Mucosa of descending colon (tissue), 3 donors: Measurements from ENCODE around the gene MSI2. TPM values are rescaled to one million over a fixed set of nuclear protein-coding genes. Genes with fewer than 3 reads are reported as not detected.
A peak's percentile ranks its signal among the peaks of the same experiment; 100 is the strongest.

Source experiments
- ATAC-seq: fragments of 200-7000 bp; cut with Tn5 transposase; one replicate; pipeline ENCODE4 v1.9.1; 2020; ENCODE audit warnings: mild to moderate bottlenecking, moderate library complexity
- DNase-seq, 3 donors: peaks; one replicate each; pipeline ENCODE4 v3.0.0-alpha.2; 2020
- H3K36me3 ChIP-seq: fragments of 200-600 bp; one replicate; pipeline ENCODE4 v1.8.0; 2021; ENCODE audit warnings: low read depth, mild to moderate bottlenecking
- H3K4me1 ChIP-seq: fragments of 200-600 bp; one replicate; pipeline ENCODE4 v1.8.0; 2021; ENCODE audit warnings: low read depth, mild to moderate bottlenecking
- H3K4me3 ChIP-seq: fragments of 200-600 bp; one replicate; pipeline ENCODE4 v1.8.0; 2021; ENCODE audit warnings: mild to moderate bottlenecking
- H3K9me3 ChIP-seq: fragments of 200-600 bp; one replicate; pipeline ENCODE4 v1.8.0; 2021; ENCODE audit warnings: mild to moderate bottlenecking
- CTCF ChIP-seq: fragments of 200-600 bp; IDR thresholded peaks from one replicate; pipeline ENCODE4 v1.8.0; 2022; ENCODE audit warnings: antibody characterized with exemption, mild to moderate bottlenecking
- intact Hi-C, 2 donors: fragments of 100-400 bp; cut with DNase I in 1 of 2; cut with micrococcal nuclease in 1 of 2; formaldehyde crosslinking; loops; one replicate each; pipeline versions ENCODE4 v1.11.0 to v1.11.1; 2022; cut with DNase I, micrococcal nuclease
- total RNA-seq, 3 donors: library from RNA; stranded (reverse); fragmentation: NEBNext Ultra II Directional in 2 of 3; extraction: Animal tissue kit (Norgen Biotek cat#: 25700) in 2 of 3; gene quantifications; one replicate each; pipeline versions ENCODE4 v1.2.1 to v1.2.4, GENCODE V29; 2021 to 2023
- donor health status: DM: no; HTN: no; CAD: no; lungs with moderate emphysema.
- donor health status: DM: no; HTN: no; CAD: no.
- donor health status: DM: no; HTN: yes; CAD: no.

MSI2 gene
- total RNA-seq, 3 donors from 2014 or later, result 60.0 to 72.6 (median 65.7) TPM

GRCh38 chr17:57705921-57706695 is 449.8 kb downstream of the MSI2 start:
- DNase-seq, result no peak
- ATAC-seq, result no peak

GRCh38 chr17:57706761-57707160 is 450.4 kb downstream of the MSI2 start:
- Histone ChIP-seq H3K9me3 (no peaks in the 10 kb centered on the region), H3K4me3 (no peak overlapping the region), H3K4me1 (no peaks in the 10 kb centered on the region), H3K36me3 (no peaks in the 10 kb centered on the region)
- ATAC-seq, result peak; percentile 37
- TF ChIP-seq CTCF, result no peak
- intact Hi-C loops, result no loop called here
- DNase-seq, result no peak

More at GRCh38 chr17:57705921-57706695, 449.8 kb downstream of the MSI2 start:
- H3K36me3 ChIP-seq, result no peaks in the 10 kb centered on the region
- no peaks in the 10 kb centered on the region for H3K9me3 ChIP-seq
- H3K4me1 ChIP-seq, result no peaks in the 10 kb centered on the region
- intact Hi-C loops, result no loop called here
- H3K4me3 ChIP-seq, result no peak overlapping the region
- no peak for TF ChIP-seq CTCF

- ATAC-seq, result no peak
- no peaks in the 10 kb centered on the region for H3K9me3 ChIP-seq
- no peak for DNase-seq
- H3K36me3 ChIP-seq, result no peaks in the 10 kb centered on the region
- intact Hi-C loops, result no loop called here
- no peaks in the 10 kb centered on the region for H3K4me1 ChIP-seq
- no peak for TF ChIP-seq CTCF
- no peak overlapping the region for H3K4me3 ChIP-seq
Measured at GRCh38 chr17:57707892-57708291, 451.6 kb downstream of the MSI2 start.

GRCh38 chr17:57708410-57708809 is 452.1 kb downstream of the MSI2 start:
- no peak for TF ChIP-seq CTCF
- no peak for ATAC-seq
- Histone ChIP-seq H3K9me3 (no peaks in the 10 kb centered on the region), H3K36me3 (no peaks in the 10 kb centered on the region), H3K4me1 (no peaks in the 10 kb centered on the region), H3K4me3 (no peak overlapping the region)
- no peak for DNase-seq
- intact Hi-C loops, result no loop called here

GRCh38 chr17:57713140-57713539 is 456.8 kb downstream of the MSI2 start:
- ATAC-seq (no peak), DNase-seq (no peak)
- H3K36me3 ChIP-seq, result no peaks in the 10 kb centered on the region
- no peaks in the 10 kb centered on the region for H3K4me1 ChIP-seq
- H3K9me3 ChIP-seq, result no peaks in the 10 kb centered on the region
- intact Hi-C loops, result no loop called here
- no peak overlapping the region for H3K4me3 ChIP-seq
- no peak for TF ChIP-seq CTCF
